ENCODE data around the gene GOLT1A.

Gene GOLT1A

DNA sequence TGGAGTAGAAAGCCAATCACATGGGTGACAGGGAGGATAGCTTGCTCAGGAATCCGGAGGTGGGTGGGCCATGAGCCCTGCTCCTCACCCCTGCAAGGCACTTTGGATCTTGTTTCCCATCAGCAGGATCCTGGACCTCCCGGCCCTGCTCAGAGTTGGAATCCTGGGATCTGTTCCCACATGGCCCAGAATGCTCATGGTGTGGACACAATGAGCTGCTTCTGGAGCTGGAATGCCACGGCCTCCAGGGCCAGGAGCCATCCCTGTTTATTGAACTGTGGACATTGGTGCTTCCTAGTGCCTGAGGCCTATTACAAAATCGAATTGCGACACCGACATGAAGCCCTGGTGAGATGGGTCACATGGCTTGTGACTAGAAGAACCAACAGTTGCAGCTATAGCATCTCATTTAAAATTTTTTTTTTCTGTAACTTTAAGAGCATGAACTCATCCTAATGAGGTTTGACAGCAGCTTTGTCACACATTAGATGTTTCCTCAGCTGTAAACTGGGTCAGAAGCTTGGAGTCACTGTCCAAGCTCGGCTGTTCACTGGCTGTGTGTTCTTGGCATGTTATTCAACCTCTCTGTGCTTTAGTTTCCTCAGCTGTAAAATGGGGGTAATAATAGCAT, 40.4 kb upstream of the GOLT1A start:
- no peak overlapping the region for H3K27ac ChIP-seq
- TF ChIP-seq, protein P1, sequence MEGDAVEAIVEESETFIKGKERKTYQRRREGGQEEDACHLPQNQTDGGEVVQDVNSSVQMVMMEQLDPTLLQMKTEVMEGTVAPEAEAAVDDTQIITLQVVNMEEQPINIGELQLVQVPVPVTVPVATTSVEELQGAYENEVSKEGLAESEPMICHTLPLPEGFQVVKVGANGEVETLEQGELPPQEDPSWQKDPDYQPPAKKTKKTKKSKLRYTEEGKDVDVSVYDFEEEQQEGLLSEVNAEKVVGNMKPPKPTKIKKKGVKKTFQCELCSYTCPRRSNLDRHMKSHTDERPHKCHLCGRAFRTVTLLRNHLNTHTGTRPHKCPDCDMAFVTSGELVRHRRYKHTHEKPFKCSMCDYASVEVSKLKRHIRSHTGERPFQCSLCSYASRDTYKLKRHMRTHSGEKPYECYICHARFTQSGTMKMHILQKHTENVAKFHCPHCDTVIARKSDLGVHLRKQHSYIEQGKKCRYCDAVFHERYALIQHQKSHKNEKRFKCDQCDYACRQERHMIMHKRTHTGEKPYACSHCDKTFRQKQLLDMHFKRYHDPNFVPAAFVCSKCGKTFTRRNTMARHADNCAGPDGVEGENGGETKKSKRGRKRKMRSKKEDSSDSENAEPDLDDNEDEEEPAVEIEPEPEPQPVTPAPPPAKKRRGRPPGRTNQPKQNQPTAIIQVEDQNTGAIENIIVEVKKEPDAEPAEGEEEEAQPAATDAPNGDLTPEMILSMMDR (conservative IDR thresholded peaks at IDR 0.05), result no peak

DNA sequence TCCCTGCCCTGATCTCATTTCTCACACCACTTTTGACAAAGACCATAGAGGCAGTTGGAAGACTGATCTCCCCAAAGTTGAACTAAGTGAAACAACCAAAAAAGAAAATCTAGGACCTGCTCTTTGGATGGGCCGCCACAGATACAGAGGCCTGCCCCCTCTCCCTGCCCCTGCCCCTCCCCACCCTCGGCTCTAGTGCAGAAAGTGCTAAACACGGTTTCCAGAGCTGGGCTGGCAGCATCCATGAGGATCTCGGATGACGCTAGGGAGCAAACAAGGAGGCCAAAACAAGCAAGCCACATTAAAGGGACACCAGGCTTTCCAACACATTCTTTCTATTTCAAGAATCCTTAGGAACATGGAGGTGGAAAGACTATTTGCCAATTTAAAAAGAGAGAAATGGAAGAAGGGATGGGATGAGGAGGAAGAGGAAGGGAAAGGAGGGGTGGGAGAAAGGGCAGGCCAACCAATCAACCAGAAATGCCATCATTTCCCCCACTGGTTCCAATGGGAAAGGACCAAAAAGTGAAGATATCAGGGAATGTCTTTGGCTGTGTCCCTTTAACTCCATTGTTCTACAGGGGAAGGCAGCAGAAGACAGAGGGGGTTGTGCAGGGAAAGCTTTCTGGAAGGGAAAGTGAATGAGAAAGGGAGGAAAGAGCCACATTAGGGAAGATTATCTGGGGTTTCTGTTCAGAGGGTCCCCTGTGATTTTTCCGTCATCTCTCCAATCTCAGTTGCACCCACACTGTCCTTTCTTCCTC, 38.3 kb upstream of the GOLT1A start:
- TF ChIP-seq, protein P1 (conservative IDR thresholded peaks at IDR 0.05), result no peak
- no peak overlapping the region for H3K27ac ChIP-seq

GRCh38 chr1:204251286-204251685, 37.5 kb upstream of the GOLT1A start:
- TF ChIP-seq, protein P1 (conservative IDR thresholded peaks at IDR 0.05), result no peak
- H3K27ac ChIP-seq, result no peak overlapping the region

- H3K27ac ChIP-seq, result no peak overlapping the region
- TF ChIP-seq, protein P1 (conservative IDR thresholded peaks at IDR 0.05), result no peak
Observed at GRCh38 chr1:204250428-204251030, 36.7 kb upstream of the GOLT1A start.

DNA sequence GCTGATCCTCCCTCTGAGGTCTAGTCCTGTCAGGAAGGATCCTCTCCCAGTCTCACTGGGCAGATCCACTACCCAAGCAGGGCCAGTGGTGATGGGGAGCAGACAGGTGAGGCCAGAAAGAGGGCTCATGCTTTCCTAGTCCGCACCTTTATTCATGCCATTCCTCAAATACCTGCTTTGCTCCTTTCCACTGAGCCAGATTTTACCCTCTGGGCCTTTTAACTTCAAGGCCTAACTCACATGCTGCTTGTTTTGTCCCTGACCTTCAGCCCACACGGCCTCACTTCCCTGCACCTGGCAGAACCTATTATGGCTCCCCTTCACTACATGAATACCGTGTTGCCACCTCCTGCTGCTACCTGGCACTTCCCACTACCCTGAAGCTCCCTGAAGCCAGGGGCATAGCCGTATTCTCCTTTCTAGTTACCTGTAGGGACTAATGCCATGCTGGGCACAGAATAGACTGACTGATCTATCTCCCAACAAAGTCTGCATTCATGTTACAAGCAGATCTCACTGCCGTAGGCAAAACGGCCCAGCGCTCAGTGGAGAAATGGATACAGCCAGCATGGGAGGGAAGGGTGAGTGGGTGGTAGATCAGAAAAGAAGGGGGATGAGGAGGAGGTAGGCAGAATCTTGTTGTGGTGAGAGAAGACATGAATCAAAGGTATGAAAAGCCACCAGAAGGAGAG, 36.1 kb upstream of the GOLT1A start:
- TF ChIP-seq, protein P1 (conservative IDR thresholded peaks at IDR 0.05), result no peak
- H3K27ac ChIP-seq, result no peak overlapping the region

DNA sequence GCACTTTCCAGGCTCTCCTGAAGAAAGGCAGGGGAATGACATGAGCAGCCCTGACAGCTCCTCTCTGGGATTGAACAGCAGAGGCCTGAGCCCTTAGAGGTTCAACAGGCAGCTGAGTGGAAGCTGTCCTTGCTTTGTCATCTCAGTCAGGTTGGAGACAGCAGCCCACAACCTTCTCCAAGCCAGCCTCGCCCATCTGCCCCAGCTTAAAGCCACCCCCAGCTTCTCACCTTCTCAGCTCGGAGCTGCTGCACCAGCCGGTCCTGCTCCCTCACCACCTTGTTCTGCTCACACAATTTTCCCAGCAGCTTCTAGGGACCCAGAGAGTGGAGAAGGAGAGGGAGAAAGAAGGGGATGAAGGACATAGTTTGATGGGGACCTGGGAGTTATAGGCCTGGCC, 35.2 kb upstream of the GOLT1A start:
- no peak overlapping the region for H3K27ac ChIP-seq
- TF ChIP-seq, protein P1 (conservative IDR thresholded peaks at IDR 0.05), result no peak

GRCh38 chr1:204246876-204247275, 33.1 kb upstream of the GOLT1A start:
- H3K27ac ChIP-seq, result no peak overlapping the region
- TF ChIP-seq, protein P1 (conservative IDR thresholded peaks at IDR 0.05), result no peak
